AG04449 (cell line): ENCODE results near the gene USP21.
"Not testable (repeated sequence)": the region's sequence is repeated elsewhere in the genome, so short reads cannot be mapped to it uniquely, and the experiment has no call there.

Experiments
- CTCF ChIA-PET: fragments of 350-600 bp; formaldehyde crosslinking; extraction: SDS; loops from one replicate; lab custom pipeline; 2021; ENCODE audit warnings: antibody characterized with exemption; lab: Yijun Ruan, JAX
- POLR2A ChIA-PET: fragments of 400-600, 350-600 bp; formaldehyde crosslinking; extraction: SDS; loops from one replicate; lab custom pipeline; 2020; ENCODE audit warnings: antibody characterized with exemption, inconsistent platforms; lab: Yijun Ruan, JAX
- DNase-seq: peaks from one replicate; pipeline ENCODE4 v3.0.0-alpha.2; 2010; ENCODE audit warnings: low read depth, low spot score
- H3K4me3 ChIP-seq: 2 replicates; pipeline ENCODE4 v1.5.1; 2011; ENCODE audit warnings: low read depth, mild to moderate bottlenecking, control low read depth, low read length
- CTCF ChIP-seq: IDR thresholded peaks from one replicate; pipeline ENCODE4 v1.5.1; 2011; ENCODE audit warnings: mild to moderate bottlenecking, moderate library complexity, low read length, control low read depth, inconsistent platforms; ENCODE audit not compliant: insufficient read depth; ENCODE audit errors: missing control alignments

The USP21 gene

GRCh38 chr1:161115132-161115711, 44.1 kb upstream of the USP21 start:
- CTCF ChIA-PET = interaction anchor here (2.2 to 6.8 kb wide), 2 partner anchors 14 to 18 kb away, joined by 6 to 57 read pairs; partner anchors contain the start of gene KLHDC9
- H3K4me3 ChIP-seq = no peak overlapping the region
- POLR2A ChIA-PET = interaction anchor here (0.6 kb wide), 1 partner anchor 17 kb away, joined by 3 read pairs; the partner anchor contains the start of gene DEDD
- DNase-seq = no peak
- TF ChIP-seq CTCF = no peak

- POLR2A ChIA-PET, DNase-seq, H3K4me3 ChIP-seq: not testable (repeated sequence)
- CTCF ChIA-PET = interaction anchor here (1.1 to 6.8 kb wide), 5 partner anchors 10 to 44 kb away, joined by 3 to 57 read pairs (median 6); partner anchors contain the start of gene KLHDC9
Observed at GRCh38 chr1:161115961-161116360, 43.3 kb upstream of the USP21 start.

DNA sequence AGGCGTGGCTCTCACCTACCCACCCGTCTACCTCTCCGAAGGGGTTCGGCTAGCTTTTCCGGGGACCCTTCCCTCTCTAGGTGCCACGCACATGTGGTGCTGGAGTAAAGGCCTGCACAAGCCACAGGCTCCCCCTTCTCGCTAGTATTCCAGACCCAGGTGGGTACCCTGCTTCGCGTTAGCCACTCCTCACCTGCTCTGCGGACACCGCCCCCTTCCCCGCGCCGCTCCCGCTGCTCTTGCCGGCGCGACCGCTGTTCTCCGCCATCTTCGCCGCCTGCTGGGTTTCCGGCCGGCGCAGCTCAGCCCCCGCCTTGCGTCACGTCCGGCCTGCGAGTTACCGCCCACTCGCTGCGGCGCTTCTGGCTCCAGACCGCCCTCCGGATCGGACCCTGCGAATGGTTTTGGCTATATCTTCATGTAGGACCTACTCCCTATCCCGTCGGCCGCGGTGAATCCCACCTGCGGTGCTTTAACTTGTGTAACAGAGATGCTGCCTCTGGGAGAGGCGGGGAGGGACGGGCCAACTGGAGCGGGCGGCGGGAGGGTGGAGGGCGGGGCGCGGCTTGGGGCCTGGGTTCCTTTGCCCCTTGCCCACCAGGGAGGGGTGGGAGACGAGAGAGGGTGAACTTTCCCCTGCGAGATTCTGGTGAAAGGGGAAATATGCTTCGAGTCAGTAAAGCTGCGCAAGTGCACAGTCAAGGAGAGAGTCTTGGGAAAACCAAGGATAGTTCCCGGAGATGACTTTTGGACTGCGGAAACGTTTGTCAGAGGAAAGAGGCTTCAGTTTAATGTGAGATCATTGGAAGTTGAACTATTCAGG, 41.3 kb upstream of the USP21 start, which contains the start of the genes NIT1 and PFDN2:
TSS of gene NIT1 (plus strand) at position 347 of the 823 bp plus-strand sequence. CDS start at position 419, 72 bp downstream.
TSS of gene PFDN2 (minus strand) at position 279 of the 823 bp plus-strand sequence. CDS start at position 268, 11 bp downstream.
- DNase-seq = no peak
- TF ChIP-seq CTCF = no peak
- H3K4me3 ChIP-seq = peak within 1 kb of the TSS; percentile 98
- POLR2A ChIA-PET = interaction anchor here (0.6 to 1.1 kb wide), 2 partner anchors 15 to 73 kb away, joined by 3 to 6 read pairs; no protein-coding TSS in a partner anchor
- CTCF ChIA-PET = interaction anchor here (0.9 to 6.8 kb wide), 8 partner anchors 10 to 124 kb away, joined by 3 to 57 read pairs (median 4); partner anchors contain the start of gene KLHDC9

DNA sequence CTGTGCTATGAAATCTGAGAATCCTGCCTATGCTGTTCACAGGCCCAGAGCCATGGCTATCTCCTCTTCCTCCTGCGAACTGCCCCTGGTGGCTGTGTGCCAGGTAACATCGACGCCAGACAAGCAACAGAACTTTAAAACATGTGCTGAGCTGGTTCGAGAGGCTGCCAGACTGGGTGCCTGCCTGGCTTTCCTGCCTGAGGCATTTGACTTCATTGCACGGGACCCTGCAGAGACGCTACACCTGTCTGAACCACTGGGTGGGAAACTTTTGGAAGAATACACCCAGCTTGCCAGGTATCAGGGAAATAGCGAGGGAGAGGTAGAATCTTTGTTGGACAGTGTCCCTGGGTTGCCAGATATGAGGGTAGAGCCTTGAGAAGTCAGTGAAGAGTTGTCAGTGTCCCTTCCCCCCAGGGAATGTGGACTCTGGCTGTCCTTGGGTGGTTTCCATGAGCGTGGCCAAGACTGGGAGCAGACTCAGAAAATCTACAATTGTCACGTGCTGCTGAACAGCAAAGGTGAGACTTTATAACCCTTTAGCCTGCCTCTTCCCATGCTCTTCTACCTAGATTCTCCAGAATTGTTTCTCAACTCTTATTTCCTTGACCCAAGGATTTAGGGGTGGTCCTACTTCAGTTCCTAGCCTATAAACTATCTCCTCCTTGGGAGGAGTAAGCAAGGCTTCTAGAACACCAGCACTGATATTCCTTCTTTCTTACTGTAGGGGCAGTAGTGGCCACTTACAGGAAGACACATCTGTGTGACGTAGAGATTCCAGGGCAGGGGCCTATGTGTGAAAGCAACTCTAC, 40.0 kb upstream of the USP21 start:
- peak overlapping the region; percentile 98 for H3K4me3 ChIP-seq
- DNase-seq = no peak
- POLR2A ChIA-PET = no interaction called here

DNA sequence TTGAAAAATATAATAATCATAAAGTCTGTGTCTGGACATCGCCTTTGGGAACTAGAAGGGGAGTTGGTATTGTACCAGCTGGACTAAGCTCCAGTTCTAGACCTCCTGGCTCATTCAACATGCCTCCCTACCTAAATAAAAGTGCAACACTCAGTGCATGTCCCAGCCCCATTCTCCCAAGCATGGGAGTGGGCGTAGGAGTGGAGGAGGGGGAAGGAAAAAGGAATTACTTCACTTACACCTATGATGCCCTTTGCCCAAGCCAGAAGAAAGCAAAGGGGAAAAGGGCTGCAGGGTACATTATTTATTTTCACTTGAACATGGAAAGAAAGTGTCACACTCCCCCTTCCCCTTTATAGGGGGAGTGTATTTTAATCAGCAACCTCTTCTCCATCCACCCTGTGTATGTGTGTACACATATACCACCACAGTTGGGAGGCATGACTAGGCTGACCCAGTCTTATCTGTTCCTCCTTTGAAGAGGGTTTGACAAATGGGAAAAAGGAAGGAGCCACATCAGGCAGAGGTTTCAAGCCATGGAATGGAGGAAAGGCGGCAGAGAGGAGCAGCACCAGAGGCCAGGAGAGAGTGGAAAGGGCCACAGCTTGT, 38.2 kb upstream of the USP21 start:
- DNase-seq = no peak
- ChIA-PET CTCF (interaction anchor here (0.7 to 1.0 kb wide), 2 partner anchors 14 to 24 kb away, joined by 3 to 5 read pairs; no protein-coding TSS in a partner anchor), POLR2A (interaction anchor here (0.9 kb wide), 1 partner anchor 11 kb away, joined by 5 read pairs; the partner anchor contains the start of gene DEDD)
- TF ChIP-seq CTCF = no peak
- H3K4me3 ChIP-seq = no peak overlapping the region

More for the DNA sequence above, 40.0 kb upstream of the USP21 start:
- TF ChIP-seq CTCF = peak; percentile 30
- CTCF ChIA-PET = interaction anchor here (0.9 to 2.6 kb wide), 3 partner anchors 9 to 125 kb away, joined by 4 to 8 read pairs (median 4); no protein-coding TSS in a partner anchor

- H3K4me3 ChIP-seq = no peak overlapping the region
- no peak for TF ChIP-seq CTCF
- DNase-seq = no peak
- ChIA-PET CTCF (interaction anchor here (1.0 kb wide), 1 partner anchor 25 kb away, joined by 5 read pairs; no protein-coding TSS in a partner anchor), POLR2A (interaction anchor here (0.8 to 0.9 kb wide), 2 partner anchors 9 to 11 kb away, joined by 3 to 5 read pairs; partner anchors contain the start of gene DEDD)
Observed at GRCh38 chr1:161121834-161122233, 37.5 kb upstream of the USP21 start.
